Mesangial cell (primary cell): ENCODE data around the gene ZNF540. TPM values are rescaled to one million over a fixed set of nuclear protein-coding genes. Genes with fewer than 3 reads are reported as not detected.

Experiments used
- total RNA-seq: library from RNA; depleted of rRNA; stranded (reverse); fragments of >200 nt; gene quantifications from 2 replicates; pipeline ENCODE4 v1.2.3, GENCODE V29; 2015

ZNF540 gene
- total RNA-seq, result 0.16 and 0.76 TPM in 2 replicates

GRCh38 chr19:37594304-37594981 is at the start of gene ZNF540, which contains the start of gene ZNF571:
Gene ZNF540, plus strand, starts transcription at chr19:37594876. Its CDS starts 3,572 bp downstream, at chr19:37598448.
Gene ZNF571, minus strand, starts transcription at chr19:37594792. Its CDS starts 8,116 bp downstream, at chr19:37586676.

GRCh38 chr19:37655301-37655688 is 60.6 kb downstream of the ZNF540 start, which contains the start of gene ZFP30:
Gene ZFP30, minus strand, starts transcription at chr19:37655465. Its CDS starts 7,643 bp downstream, at chr19:37647822.

Other genes with a start within 250 kb of the ZNF540 start
- gene ZNF527, start 223.8 kb upstream of the ZNF540 start, total RNA-seq, result 1.3 and 1.8 TPM in 2 replicates
- gene ZNF569, start 127.4 kb upstream of the ZNF540 start, total RNA-seq, result 4.7 and 7.6 TPM in 2 replicates
- 1.3 and 6.0 TPM in 2 replicates for gene ZNF570, start 125.5 kb upstream of the ZNF540 start, total RNA-seq
- 1.1 and 3.3 TPM in 2 replicates for gene ZNF793, start 87.9 kb upstream of the ZNF540 start, total RNA-seq
- gene ZNF571, start 84 bp upstream of the ZNF540 start, total RNA-seq, result 0.65 and 1.9 TPM in 2 replicates
- 3.9 and 10.4 TPM in 2 replicates for gene ZFP30, start 60.6 kb downstream of the ZNF540 start, total RNA-seq
- gene ZNF607, start 124.9 kb downstream of the ZNF540 start, total RNA-seq, result 1.1 and 3.0 TPM in 2 replicates
- 1.1 and 3.2 TPM in 2 replicates for gene ZNF573, start 184.7 kb downstream of the ZNF540 start, total RNA-seq